Activated T-helper 2 cell treated with anti-CD3 and anti-CD28 coated beads, Interferon-gamma antibody, Interleukin-2, Interleukin-4, amounts not matched to agents 10 μg/mL and 5 μg/mL and 100 μg/mL, durations not matched to agents 14 hours and 24 hours and 36 hours (primary cell): ENCODE data around the gene KCNIP4. TPM values are rescaled to one million over a fixed set of nuclear protein-coding genes. Genes with fewer than 3 reads are reported as not detected.

Experiments
- DNase-seq: peaks from one replicate; pipeline ENCODE4 v3.0.0; 2021; ENCODE audit warnings: low spot score
- H3K27ac Mint-ChIP-seq: one replicate; pipeline ENCODE4 v1.8.0; 2021; ENCODE audit warnings: mixed read lengths
- H3K27me3 Mint-ChIP-seq: one replicate; pipeline ENCODE4 v1.8.0; 2021; ENCODE audit warnings: low read depth, mixed read lengths
- H3K36me3 Mint-ChIP-seq: one replicate; pipeline ENCODE4 v1.8.0; 2021; ENCODE audit warnings: low read depth, mixed read lengths
- H3K4me1 Mint-ChIP-seq: one replicate; pipeline ENCODE4 v1.8.0; 2021; ENCODE audit warnings: low read depth, mixed read lengths
- H3K4me3 Mint-ChIP-seq: one replicate; pipeline ENCODE4 v1.8.0; 2021; ENCODE audit warnings: low read depth, mild to moderate bottlenecking, moderate library complexity, mixed read lengths
- H3K9me3 Mint-ChIP-seq: one replicate; pipeline ENCODE4 v1.8.0; 2021; ENCODE audit warnings: mixed read lengths
- intact Hi-C: fragments of 100-400 bp; cut with micrococcal nuclease; formaldehyde crosslinking; loops from one replicate; pipeline ENCODE4 v1.15.1; 2023
- total RNA-seq: library from RNA; stranded (reverse); gene quantifications from 2 replicates; pipeline ENCODE4 v1.2.3, GENCODE V29; 2022

Gene KCNIP4
- total RNA-seq, 1 donor from 2014 or later = not detected

- DNase-seq = no peak
- Mint-ChIP-seq H3K4me3 (no peak overlapping the region), H3K4me1 (no peaks in the 10 kb centered on the region), H3K9me3 (no peaks in the 10 kb centered on the region), H3K27ac (no peak overlapping the region), H3K36me3 (no peaks in the 10 kb centered on the region), H3K27me3 (peaks cover 3% of the 10 kb centered on the region)
- intact Hi-C loops = no loop called here
Observed at GRCh38 chr4:21954916-21955315, 6.3 kb upstream of the KCNIP4 start.

- DNase-seq = no peak
- no peaks in the 10 kb centered on the region for H3K4me1 Mint-ChIP-seq
- no peak overlapping the region for H3K4me3 Mint-ChIP-seq
- H3K9me3 Mint-ChIP-seq = no peaks in the 10 kb centered on the region
- H3K27me3 Mint-ChIP-seq = peaks cover 12% of the 10 kb centered on the region
- H3K36me3 Mint-ChIP-seq = no peaks in the 10 kb centered on the region
- H3K27ac Mint-ChIP-seq = no peak overlapping the region
- intact Hi-C loops = no loop called here
Observed at GRCh38 chr4:21953653-21954052, 5.1 kb upstream of the KCNIP4 start.

GRCh38 chr4:21952549-21952948 is 4.0 kb upstream of the KCNIP4 start:
- Mint-ChIP-seq H3K4me3 (no peak overlapping the region), H3K4me1 (no peaks in the 10 kb centered on the region), H3K36me3 (no peaks in the 10 kb centered on the region), H3K27ac (no peak overlapping the region), H3K9me3 (no peaks in the 10 kb centered on the region), H3K27me3 (peaks cover 21% of the 10 kb centered on the region)
- intact Hi-C loops = no loop called here
- DNase-seq = no peak

DNA sequence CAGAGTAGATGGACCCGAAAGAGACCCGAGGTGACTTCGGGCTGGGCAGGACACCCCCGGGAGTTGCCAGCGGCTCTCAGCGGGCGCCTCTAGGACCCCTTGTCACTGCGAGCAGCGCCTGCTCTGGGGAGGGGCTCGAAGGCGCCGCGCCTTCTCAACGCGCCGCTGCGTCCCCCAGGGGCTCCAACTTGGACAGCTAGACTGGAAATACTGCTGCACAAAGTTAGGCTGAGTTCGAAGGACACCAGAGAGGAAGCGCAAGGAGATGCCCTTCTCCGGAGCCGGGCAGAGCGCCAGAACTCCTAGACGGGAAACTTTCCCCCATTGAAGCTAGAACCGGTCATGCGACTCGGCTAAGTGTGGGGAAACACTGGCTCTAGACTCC is 493 bp upstream of the KCNIP4 start:
- H3K27me3 Mint-ChIP-seq = peaks cover 31% of the 10 kb centered on the region
- no peak for DNase-seq
- no peak overlapping the region for H3K27ac Mint-ChIP-seq
- no peaks in the 10 kb centered on the region for H3K4me1 Mint-ChIP-seq
- no peaks in the 10 kb centered on the region for H3K9me3 Mint-ChIP-seq
- no peak overlapping the region for H3K4me3 Mint-ChIP-seq
- intact Hi-C loops = no loop called here
- no peaks in the 10 kb centered on the region for H3K36me3 Mint-ChIP-seq

- no peaks in the 10 kb centered on the region for H3K36me3 Mint-ChIP-seq
- H3K27me3 Mint-ChIP-seq = peaks cover 31% of the 10 kb centered on the region
- no peaks in the 10 kb centered on the region for H3K4me1 Mint-ChIP-seq
- intact Hi-C loops = no loop called here
- no peak overlapping the region for H3K27ac Mint-ChIP-seq
- no peak for DNase-seq
- no peaks in the 10 kb centered on the region for H3K9me3 Mint-ChIP-seq
- peak overlapping the region; percentile 47 for H3K4me3 Mint-ChIP-seq
Observed at GRCh38 chr4:21947791-21948346, 703 bp downstream of the KCNIP4 start.

DNA sequence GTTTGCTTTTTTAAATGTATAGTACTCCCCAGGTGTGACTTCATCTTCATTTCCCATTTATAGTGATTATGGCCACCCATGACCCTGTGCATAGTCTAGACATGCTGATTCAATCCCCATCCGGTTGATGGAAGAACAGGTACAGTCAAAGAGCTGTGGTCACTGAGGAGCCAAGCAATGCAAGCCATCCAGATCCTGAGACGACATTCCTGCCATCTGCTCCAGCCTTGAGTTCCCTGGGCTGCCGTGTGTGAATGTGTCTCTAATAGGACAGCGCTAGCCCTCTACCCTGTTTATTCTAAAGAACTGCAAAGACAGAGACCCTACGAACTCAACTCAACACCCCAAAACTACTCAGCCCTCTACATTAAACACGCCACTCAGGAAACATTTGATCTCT is 1.7 kb downstream of the KCNIP4 start:
- Mint-ChIP-seq H3K4me3 (no peak overlapping the region), H3K36me3 (no peaks in the 10 kb centered on the region), H3K4me1 (no peaks in the 10 kb centered on the region), H3K27ac (no peak overlapping the region), H3K27me3 (peaks cover 31% of the 10 kb centered on the region), H3K9me3 (no peaks in the 10 kb centered on the region)
- intact Hi-C loops = no loop called here
- no peak for DNase-seq

DNA sequence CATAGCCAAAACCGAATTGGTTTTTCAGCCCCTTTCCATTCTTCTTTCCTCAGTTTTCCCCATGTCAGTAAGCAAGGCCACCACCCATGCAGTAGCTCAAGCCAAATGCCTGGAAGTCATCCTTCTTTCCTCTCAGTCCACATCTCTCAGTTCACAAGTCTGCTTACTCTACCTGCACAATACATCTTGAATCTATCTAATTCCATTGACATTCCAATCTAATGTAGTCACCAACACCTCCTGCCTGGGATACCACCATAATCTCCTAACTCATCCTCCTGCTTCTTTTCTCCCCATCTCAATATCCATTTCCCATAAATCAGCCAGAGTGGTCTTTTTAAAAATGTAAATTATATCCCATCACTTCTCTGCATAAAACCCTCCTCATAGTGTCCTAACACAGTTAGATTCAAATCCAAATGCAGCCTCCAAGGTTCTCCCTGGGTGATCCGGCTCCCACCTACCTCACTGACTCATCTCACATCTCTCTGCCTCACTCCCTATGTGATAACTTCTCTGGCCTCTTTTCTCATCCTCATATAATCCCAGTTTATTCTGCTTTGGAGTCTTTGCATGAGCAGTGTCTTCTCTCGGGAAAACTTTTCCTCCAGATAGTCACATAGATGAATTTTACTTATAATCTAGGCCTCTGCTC is 26.9 kb downstream of the KCNIP4 start:
- Mint-ChIP-seq H3K27me3 (no peaks in the 10 kb centered on the region), H3K9me3 (no peaks in the 10 kb centered on the region), H3K4me3 (no peak overlapping the region), H3K4me1 (no peaks in the 10 kb centered on the region), H3K27ac (no peak overlapping the region), H3K36me3 (no peaks in the 10 kb centered on the region)
- intact Hi-C loops = no loop called here
- DNase-seq = no peak

DNA sequence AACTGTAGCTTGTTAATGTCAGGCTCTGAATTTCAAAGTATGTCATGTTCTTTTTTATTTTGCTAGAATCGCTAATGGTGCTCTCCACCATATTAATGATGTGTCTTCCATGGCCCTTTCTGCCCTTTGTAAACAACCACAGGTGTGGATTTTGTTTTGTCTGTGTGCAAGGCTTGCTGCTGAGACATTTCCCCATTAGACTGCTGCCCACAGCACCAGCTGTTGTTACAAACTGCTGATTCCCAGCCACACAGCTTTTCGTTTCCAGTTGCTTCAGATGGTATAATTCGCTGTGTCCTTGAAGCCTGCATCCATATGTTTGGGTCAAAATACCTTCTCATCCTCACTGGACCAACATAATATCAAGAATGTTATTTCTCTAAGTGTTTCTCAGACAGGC is 32.8 kb downstream of the KCNIP4 start:
- Mint-ChIP-seq H3K9me3 (no peaks in the 10 kb centered on the region), H3K4me3 (no peak overlapping the region), H3K27me3 (no peaks in the 10 kb centered on the region), H3K27ac (no peak overlapping the region), H3K36me3 (no peaks in the 10 kb centered on the region), H3K4me1 (no peaks in the 10 kb centered on the region)
- intact Hi-C loops = no loop called here
- DNase-seq = no peak

- Mint-ChIP-seq H3K9me3 (peaks cover 11% of the 10 kb centered on the region), H3K27me3 (no peaks in the 10 kb centered on the region), H3K27ac (no peak overlapping the region), H3K4me1 (no peaks in the 10 kb centered on the region), H3K36me3 (no peaks in the 10 kb centered on the region), H3K4me3 (no peak overlapping the region)
- no peak for DNase-seq
- intact Hi-C loops = no loop called here
Observed at GRCh38 chr4:21901831-21902230, 46.7 kb downstream of the KCNIP4 start.

- H3K9me3 Mint-ChIP-seq = peaks cover 11% of the 10 kb centered on the region
Observed at GRCh38 chr4:21901281-21901680, 47.3 kb downstream of the KCNIP4 start.

DNA sequence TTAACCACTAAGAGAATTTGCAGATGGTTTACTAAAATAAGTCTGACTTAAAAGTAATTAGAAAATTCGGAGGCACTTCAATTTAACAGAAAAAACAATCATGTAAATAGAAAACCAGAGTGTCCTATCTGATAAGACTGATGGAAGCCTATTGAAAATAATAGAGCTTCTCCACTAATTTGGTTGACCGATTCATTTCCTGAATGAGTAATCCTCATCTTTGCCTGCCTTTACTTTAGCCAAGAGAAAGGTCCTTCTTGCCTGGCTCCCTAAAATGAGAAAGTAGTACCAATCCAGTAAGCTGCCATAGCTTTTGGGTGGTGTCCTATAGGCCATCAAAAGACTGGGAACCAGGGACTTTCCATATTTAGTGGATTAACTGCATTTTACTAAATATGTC is 48.4 kb downstream of the KCNIP4 start:
- Mint-ChIP-seq H3K27ac (no peak overlapping the region), H3K4me3 (no peak overlapping the region), H3K36me3 (no peaks in the 10 kb centered on the region), H3K27me3 (no peaks in the 10 kb centered on the region), H3K9me3 (peaks cover 11% of the 10 kb centered on the region), H3K4me1 (no peaks in the 10 kb centered on the region)
- no peak for DNase-seq
- intact Hi-C loops = no loop called here

More at GRCh38 chr4:21901281-21901680, 47.3 kb downstream of the KCNIP4 start:
- no peaks in the 10 kb centered on the region for H3K36me3 Mint-ChIP-seq
- H3K27me3 Mint-ChIP-seq = no peaks in the 10 kb centered on the region
- intact Hi-C loops = no loop called here
- no peak overlapping the region for H3K27ac Mint-ChIP-seq
- no peak for DNase-seq
- no peak overlapping the region for H3K4me3 Mint-ChIP-seq
- H3K4me1 Mint-ChIP-seq = no peaks in the 10 kb centered on the region

GRCh38 chr4:21898101-21898500 is 50.5 kb downstream of the KCNIP4 start:
- Mint-ChIP-seq H3K4me3 (no peak overlapping the region), H3K36me3 (no peaks in the 10 kb centered on the region), H3K27me3 (no peaks in the 10 kb centered on the region), H3K27ac (no peak overlapping the region), H3K4me1 (no peaks in the 10 kb centered on the region), H3K9me3 (peaks cover 11% of the 10 kb centered on the region)
- DNase-seq = no peak
- intact Hi-C loops = no loop called here

GRCh38 chr4:21896767-21897166 is 51.8 kb downstream of the KCNIP4 start:
- no peaks in the 10 kb centered on the region for H3K27me3 Mint-ChIP-seq
- H3K4me1 Mint-ChIP-seq = no peaks in the 10 kb centered on the region
- intact Hi-C loops = no loop called here
- no peaks in the 10 kb centered on the region for H3K36me3 Mint-ChIP-seq
- no peak for DNase-seq
- H3K4me3 Mint-ChIP-seq = no peak overlapping the region
- H3K27ac Mint-ChIP-seq = no peak overlapping the region
- H3K9me3 Mint-ChIP-seq = peaks cover 11% of the 10 kb centered on the region

- DNase-seq = no peak
- H3K4me1 Mint-ChIP-seq = no peaks in the 10 kb centered on the region
- H3K27me3 Mint-ChIP-seq = no peaks in the 10 kb centered on the region
- H3K9me3 Mint-ChIP-seq = peaks cover 8% of the 10 kb centered on the region
- intact Hi-C loops = no loop called here
- H3K27ac Mint-ChIP-seq = no peak overlapping the region
- H3K36me3 Mint-ChIP-seq = no peaks in the 10 kb centered on the region
- H3K4me3 Mint-ChIP-seq = no peak overlapping the region
Observed at GRCh38 chr4:21893136-21893535, 55.4 kb downstream of the KCNIP4 start.
